ENCODE measurements around the gene ERI3.

The ERI3 gene

DNA sequence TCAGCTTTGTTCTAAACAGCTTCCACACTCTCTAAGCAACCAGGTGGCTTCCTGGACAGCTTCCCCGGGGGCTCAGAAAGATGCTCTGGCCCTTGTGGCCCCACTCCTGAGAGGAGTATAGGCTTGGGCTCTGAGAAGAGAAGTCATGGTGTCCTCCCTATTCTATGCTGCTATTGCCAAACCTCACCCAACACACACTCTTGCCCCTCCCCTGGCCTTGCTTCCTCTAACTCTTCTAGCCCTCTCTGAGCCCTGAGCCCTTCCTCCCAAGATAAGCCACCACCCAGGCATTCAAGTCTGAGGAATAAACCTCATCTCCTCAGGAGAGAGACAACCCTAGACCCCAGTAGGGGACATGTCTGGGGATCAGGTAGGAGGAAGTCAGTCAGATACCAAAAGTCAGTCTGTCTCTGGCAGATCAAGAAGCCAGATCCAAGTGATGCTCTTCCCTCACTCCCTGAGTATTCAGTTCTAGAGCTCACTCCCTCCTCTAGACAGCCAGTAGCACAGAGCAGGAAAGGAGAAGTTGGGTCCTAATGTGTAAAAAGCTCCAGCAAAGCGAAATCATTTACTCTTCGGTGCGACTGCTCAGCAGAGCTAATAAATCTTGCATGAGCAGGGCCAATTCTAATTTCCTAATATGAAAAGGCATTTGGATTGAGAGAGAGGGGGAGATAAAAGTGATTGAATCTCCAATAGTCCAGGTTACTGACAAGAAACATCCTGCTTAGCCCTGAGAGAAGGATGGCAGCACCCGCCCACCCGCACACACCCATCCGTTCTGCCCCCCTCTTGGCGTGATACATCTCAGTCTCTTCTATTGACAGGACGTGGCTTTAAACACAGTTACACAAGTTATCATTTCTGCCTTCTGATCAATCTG lies 91.2 kb downstream of the ERI3 start:
- no peak for DNase-seq (ENCODE audit: low read depth)
- TF ChIP-seq, protein P1, sequence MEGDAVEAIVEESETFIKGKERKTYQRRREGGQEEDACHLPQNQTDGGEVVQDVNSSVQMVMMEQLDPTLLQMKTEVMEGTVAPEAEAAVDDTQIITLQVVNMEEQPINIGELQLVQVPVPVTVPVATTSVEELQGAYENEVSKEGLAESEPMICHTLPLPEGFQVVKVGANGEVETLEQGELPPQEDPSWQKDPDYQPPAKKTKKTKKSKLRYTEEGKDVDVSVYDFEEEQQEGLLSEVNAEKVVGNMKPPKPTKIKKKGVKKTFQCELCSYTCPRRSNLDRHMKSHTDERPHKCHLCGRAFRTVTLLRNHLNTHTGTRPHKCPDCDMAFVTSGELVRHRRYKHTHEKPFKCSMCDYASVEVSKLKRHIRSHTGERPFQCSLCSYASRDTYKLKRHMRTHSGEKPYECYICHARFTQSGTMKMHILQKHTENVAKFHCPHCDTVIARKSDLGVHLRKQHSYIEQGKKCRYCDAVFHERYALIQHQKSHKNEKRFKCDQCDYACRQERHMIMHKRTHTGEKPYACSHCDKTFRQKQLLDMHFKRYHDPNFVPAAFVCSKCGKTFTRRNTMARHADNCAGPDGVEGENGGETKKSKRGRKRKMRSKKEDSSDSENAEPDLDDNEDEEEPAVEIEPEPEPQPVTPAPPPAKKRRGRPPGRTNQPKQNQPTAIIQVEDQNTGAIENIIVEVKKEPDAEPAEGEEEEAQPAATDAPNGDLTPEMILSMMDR (IDR thresholded peaks at IDR 0.05; ENCODE audit: insufficient read depth, low read depth, low read length, missing control alignments): no peak
- H3K4me3 ChIP-seq (ENCODE audit: low read length): no peak overlapping the region

DNA sequence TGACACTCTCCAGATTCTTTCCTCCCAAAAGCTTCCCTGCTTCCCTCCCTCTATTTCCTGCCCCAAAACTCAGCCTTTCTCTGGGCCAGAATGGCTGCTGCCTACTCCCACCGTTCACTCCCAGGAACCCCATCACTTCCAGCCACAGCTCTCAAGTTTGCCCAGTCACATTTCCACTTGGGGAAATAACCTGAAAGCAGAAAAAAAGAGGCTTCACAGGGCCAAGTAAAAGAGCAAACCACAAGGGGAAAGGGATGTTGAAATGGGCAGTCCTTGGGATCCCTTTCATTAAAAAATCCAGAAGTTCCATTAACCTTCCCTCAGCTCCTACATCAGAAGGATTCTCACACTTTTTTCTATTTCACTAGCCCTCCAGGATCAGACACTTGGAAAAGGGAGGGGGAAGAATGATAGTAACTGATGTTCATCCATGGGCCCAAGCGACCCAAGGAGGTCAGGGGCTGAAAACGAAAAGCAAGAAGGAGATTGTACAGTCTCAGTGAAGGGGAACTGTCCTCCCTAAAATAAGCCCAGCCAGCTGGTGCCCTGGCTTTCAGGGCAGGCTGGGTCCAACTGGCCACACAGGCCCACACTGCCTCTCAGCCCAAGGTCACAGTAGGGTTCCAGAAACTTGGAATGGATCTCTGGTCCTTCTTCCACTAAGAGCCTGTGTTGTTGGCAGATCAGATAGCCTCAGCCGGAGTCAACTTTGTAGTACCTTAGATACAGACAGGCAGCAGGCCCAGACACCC lies 92.1 kb downstream of the ERI3 start:
- TF ChIP-seq, protein P1 (IDR thresholded peaks at IDR 0.05; ENCODE audit: insufficient read depth, low read depth, low read length, missing control alignments): no peak
- no peak overlapping the region for H3K4me3 ChIP-seq (ENCODE audit: low read length)
- no peak for DNase-seq (ENCODE audit: low read depth)

DNA sequence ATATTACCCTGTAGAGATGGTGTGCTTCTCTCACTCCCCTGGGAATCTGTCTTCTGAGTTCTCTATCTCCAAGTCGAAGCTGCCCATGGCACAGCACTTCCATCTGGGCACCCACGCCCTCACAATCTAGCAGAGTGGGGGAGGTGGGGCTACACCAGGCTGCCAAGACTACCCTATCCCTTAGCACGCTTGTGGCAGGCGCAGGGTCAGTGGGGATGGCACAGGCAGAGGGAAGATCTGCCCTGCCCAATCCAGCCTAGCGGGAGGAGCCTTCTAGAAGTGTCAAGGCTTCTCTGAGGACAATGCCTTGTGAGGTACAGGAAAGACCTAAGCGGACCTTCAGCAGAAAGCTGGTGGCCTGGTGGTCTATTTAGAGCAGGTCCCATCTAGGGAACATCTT lies 92.6 kb downstream of the ERI3 start:
- DNase-seq (ENCODE audit: low read depth): no peak
- no peak overlapping the region for H3K4me3 ChIP-seq (ENCODE audit: low read length)
- TF ChIP-seq, protein P1 (IDR thresholded peaks at IDR 0.05; ENCODE audit: insufficient read depth, low read depth, low read length, missing control alignments): no peak

DNA sequence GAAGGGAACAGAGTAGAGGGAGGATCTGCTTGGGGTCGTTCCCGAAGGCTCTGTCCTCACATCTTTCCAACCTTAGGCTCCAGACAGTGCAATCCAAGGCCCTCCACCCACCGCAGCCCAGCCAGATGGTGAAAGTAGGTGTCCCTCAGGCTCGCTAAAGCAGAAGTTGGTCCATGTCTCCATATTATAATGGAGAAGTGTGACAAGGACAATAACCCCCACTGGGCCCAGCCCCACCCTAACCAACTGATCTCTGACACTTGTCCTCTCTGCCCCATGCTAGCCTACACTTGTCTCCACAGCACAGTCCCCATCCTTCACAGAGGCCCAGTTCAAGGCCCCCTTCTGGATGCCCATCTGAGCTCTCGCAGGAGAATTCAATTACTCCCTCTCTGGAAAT lies 93.1 kb downstream of the ERI3 start:
- TF ChIP-seq, protein P1 (IDR thresholded peaks at IDR 0.05; ENCODE audit: insufficient read depth, low read depth, low read length, missing control alignments): no peak
- DNase-seq (ENCODE audit: low read depth): no peak
- no peak overlapping the region for H3K4me3 ChIP-seq (ENCODE audit: low read length)

DNA sequence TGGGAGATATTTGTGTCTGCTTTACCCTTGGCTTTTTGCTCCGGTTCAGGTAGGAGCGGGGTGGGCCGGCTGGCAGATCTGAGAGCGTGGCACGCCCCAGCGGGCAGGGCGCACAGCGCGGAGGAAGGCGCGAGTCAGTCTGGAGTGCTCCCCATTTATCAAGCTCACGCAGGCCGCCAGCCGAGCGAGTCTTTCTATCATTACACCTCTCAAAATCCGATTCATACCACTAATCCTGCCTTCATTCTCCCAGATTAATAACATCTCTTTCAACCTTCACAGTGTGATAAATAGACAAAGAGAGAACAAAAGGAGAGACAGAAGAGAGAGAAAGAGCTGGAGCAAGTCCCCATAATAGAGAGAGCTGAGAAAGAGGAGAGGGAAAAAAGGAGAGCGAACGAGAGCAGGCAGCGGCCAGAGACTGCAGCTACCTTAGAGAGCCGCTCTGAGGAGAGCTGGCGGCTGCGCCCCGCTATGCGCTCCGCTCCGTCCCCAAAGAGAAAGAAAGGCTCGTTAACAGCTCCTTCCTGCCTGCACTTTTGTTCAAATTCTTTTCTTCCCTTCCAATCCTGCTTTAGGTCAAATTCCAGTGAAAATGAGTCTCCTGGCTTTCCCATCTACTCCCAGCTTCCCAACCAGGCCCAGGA lies 93.8 kb downstream of the ERI3 start:
- DNase-seq (ENCODE audit: low read depth): no peak
- TF ChIP-seq, protein P1 (IDR thresholded peaks at IDR 0.05; ENCODE audit: insufficient read depth, low read depth, low read length, missing control alignments): no peak
- H3K4me3 ChIP-seq (ENCODE audit: low read length): no peak overlapping the region

DNA sequence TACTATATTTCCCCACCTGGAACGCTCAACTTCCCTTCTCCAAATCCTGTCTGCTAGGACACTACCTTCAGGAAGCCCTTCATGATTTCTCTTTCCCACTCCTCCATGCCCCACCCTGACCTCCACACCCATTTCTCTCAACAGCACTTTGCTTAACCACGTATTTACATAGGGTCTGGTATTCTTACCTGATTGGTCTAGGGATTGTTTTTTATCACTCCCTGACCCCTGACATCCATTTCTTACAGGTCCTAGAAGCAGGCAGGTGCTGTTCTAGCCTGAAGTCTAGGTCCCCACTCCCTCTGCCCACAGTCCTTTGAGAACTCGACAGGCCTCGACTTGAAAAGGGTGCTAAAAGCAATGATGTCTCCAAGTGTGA lies 94.3 kb downstream of the ERI3 start:
- TF ChIP-seq, protein P1 (IDR thresholded peaks at IDR 0.05; ENCODE audit: insufficient read depth, low read depth, low read length, missing control alignments): no peak
- H3K4me3 ChIP-seq (ENCODE audit: low read length): no peak overlapping the region
- no peak for DNase-seq (ENCODE audit: low read depth)
